Effector memory CD8-positive, alpha-beta T cell (primary cell): ENCODE measurements around the gene TCF7L1.
"Not testable (repeated sequence)": the region's sequence is repeated elsewhere in the genome, so short reads cannot be mapped to it uniquely, and the experiment has no call there.

Experiments used
- ATAC-seq: fragments of 150-1000 bp; cut with Tn5 transposase; replicated peaks from 2 replicates; pipeline ENCODE4 v1.10.0; 2021; ENCODE audit warnings: mild to moderate bottlenecking, moderate library complexity
- DNase-seq, 3 experiments: peaks; one replicate each; pipeline ENCODE4 v3.0.0; 2021
- H3K27ac Mint-ChIP-seq, 2 donors: one replicate each; pipeline ENCODE4 v1.8.0; 2022; ENCODE audit warnings: mild to moderate bottlenecking in 2 of 2, mixed read lengths in 2 of 2, moderate library complexity in 2 of 2
- H3K27me3 Mint-ChIP-seq, 2 donors: one replicate each; pipeline ENCODE4 v1.8.0; 2022; ENCODE audit warnings: mixed read lengths in 2 of 2
- H3K36me3 Mint-ChIP-seq: one replicate; pipeline ENCODE4 v1.8.0; 2022; ENCODE audit warnings: mild to moderate bottlenecking, moderate library complexity, mixed read lengths; ENCODE audit not compliant: insufficient read depth
- H3K4me1 Mint-ChIP-seq, 2 donors: one replicate each; pipeline ENCODE4 v1.8.0; 2022; ENCODE audit warnings: low read depth in 2 of 2, mixed read lengths in 2 of 2
- H3K4me3 Mint-ChIP-seq, 2 donors: one replicate each; pipeline ENCODE4 v1.8.0; 2022; ENCODE audit warnings: mild to moderate bottlenecking in 2 of 2, mixed read lengths in 2 of 2, moderate library complexity in 2 of 2
- H3K9me3 Mint-ChIP-seq, 2 donors: one replicate each; pipeline ENCODE4 v1.8.0; 2022; ENCODE audit warnings: mixed read lengths in 2 of 2

The TCF7L1 gene

DNA sequence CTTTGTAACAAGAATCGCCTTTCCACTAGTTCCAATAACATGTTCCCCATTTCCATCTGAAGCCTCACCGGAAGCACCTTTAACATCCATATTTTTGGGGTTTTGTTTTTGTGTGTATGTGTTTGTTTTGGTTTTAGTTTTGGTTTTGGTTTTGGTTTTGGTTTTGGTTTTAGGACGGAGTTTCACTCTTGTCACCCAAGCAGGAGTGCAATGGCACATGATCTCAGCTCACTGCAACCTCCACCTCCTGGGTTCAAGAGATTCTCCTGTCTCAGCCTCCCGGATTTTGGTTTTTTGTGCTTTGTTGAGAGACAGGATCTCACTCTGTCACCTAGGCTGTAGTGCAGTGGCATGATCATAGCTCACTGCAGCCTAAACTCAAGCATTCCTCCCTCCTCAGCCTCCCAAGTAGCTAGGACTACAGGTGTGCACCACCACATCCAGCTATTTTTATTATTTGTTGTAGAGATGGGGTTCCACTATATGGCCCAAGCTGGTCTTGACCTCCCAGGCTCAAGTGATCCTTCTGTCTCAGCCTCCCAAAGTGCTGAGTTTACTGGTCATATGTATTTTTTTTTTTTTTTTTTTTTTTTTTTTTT lies 158.3 kb downstream of the TCF7L1 start:
- Mint-ChIP-seq H3K27ac (peak overlapping the region; percentile 75 to 94), H3K4me3 (peak overlapping the region; percentile 39 to 50), H3K36me3 (peaks cover 7% of the 10 kb centered on the region), H3K9me3 (peaks cover 0 to 2% of the 10 kb centered on the region in 2 donors), H3K27me3 (no peaks in the 10 kb centered on the region), H3K4me1 (peaks cover 12 to 18% of the 10 kb centered on the region in 2 donors)
- DNase-seq, result peak in 1 of 3 experiments; percentile 19
- ATAC-seq, result peak; percentile 66

- no peak overlapping the region for H3K27ac Mint-ChIP-seq
- H3K36me3 Mint-ChIP-seq, result peaks cover 2% of the 10 kb centered on the region
- DNase-seq (no peak), ATAC-seq (no peak)
- peaks cover 0 to 2% of the 10 kb centered on the region in 2 donors for H3K4me1 Mint-ChIP-seq
- H3K9me3 Mint-ChIP-seq, result no peaks in the 10 kb centered on the region
- no peak overlapping the region for H3K4me3 Mint-ChIP-seq
- H3K27me3 Mint-ChIP-seq, result peaks cover 16 to 37% of the 10 kb centered on the region in 2 donors
Observed at GRCh38 chr2:85302121-85302520, 168.9 kb downstream of the TCF7L1 start.

DNA sequence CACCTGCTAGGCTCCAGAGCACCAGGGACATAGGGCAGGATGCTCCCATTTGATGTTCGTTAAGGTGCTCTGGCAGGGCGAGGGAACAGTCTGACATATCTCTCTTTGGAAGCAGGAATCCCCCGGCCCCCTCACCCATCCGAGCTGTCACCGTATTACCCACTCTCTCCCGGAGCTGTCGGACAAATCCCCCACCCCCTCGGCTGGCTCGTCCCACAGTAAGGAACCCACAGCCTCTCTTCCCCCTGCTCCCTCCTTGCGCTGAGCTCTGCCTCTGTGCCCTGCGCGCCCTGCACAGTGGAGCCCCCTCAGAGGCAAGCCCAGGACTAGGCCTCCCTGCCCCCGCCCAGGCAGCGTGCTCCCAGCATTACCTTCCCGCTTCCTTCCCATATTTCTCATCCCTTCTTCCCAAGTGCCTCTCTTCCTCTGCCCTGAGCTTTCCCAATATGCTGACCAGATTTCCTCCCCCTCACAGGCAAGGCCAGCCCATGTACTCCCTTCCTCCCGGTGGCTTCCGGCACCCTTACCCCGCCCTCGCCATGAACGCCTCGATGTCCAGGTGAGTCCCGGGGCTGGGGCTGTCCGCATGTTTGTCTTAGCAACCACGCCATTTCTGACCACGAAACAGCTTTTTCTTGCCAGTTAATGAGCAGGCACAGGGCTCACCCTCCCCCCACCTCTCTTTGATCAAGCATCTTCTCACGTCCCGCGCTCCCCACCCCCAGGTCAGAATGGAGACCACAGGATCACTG lies 170.8 kb downstream of the TCF7L1 start:
- H3K27ac Mint-ChIP-seq, result no peak overlapping the region
- H3K9me3 Mint-ChIP-seq, result no peaks in the 10 kb centered on the region
- no peak overlapping the region for H3K4me3 Mint-ChIP-seq
- peaks cover 16 to 37% of the 10 kb centered on the region in 2 donors for H3K27me3 Mint-ChIP-seq
- peaks cover 3% of the 10 kb centered on the region for H3K36me3 Mint-ChIP-seq
- peaks cover 7 to 12% of the 10 kb centered on the region in 2 donors for H3K4me1 Mint-ChIP-seq
- no peak for ATAC-seq
- no peak for DNase-seq

GRCh38 chr2:85307527-85307897 lies 174.3 kb downstream of the TCF7L1 start:
- DNase-seq (no peak), ATAC-seq (no peak)
- H3K4me3 Mint-ChIP-seq, result peak overlapping the region; percentile 69 to 81
- H3K9me3 Mint-ChIP-seq, result no peaks in the 10 kb centered on the region
- peaks cover 16 to 33% of the 10 kb centered on the region in 2 donors for H3K27me3 Mint-ChIP-seq
- H3K4me1 Mint-ChIP-seq, result peaks cover 21 to 23% of the 10 kb centered on the region in 2 donors
- peaks cover 16% of the 10 kb centered on the region for H3K36me3 Mint-ChIP-seq
- peak overlapping the region; percentile 68 to 78 for H3K27ac Mint-ChIP-seq

GRCh38 chr2:85308201-85308600 lies 175.0 kb downstream of the TCF7L1 start:
- Mint-ChIP-seq H3K9me3 (no peaks in the 10 kb centered on the region), H3K36me3 (peaks cover 22% of the 10 kb centered on the region), H3K4me1 (peaks cover 21 to 23% of the 10 kb centered on the region in 2 donors), H3K27me3 (peaks cover 16 to 26% of the 10 kb centered on the region in 2 donors), H3K27ac (peak overlapping the region in 1 of 2 donors; percentile 78), H3K4me3 (peak overlapping the region; percentile 79 to 85)
- no peak for DNase-seq
- ATAC-seq, result no peak

DNA sequence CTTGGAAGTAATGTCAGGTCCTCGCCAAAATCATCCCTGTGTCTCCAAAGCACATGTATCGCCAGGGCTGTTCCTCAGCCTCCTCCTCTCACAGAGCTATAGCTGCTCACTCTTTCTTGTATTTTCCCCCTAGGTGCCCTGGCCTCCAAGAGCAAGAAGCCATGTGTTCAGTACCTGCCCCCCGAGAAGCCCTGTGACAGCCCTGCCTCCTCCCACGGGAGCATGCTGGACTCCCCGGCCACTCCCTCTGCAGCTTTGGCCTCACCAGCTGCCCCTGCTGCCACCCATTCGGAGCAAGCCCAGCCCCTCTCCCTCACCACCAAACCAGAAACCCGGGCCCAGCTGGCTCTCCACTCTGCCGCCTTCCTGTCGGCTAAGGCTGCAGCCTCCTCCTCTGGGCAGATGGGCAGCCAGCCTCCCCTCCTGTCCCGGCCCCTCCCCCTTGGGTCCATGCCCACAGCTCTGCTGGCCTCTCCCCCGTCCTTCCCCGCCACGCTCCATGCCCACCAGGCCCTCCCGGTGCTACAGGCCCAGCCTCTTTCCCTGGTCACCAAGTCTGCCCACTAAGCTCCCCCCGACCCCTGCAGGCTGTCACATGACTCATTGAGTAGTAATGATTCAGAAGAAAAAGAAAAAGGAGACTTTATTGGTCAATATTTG lies 175.8 kb downstream of the TCF7L1 start:
- Mint-ChIP-seq H3K27ac (peak overlapping the region; percentile 78 to 90), H3K36me3 (peaks cover 28% of the 10 kb centered on the region), H3K27me3 (peaks cover 13 to 18% of the 10 kb centered on the region in 2 donors), H3K4me1 (peaks cover 21 to 28% of the 10 kb centered on the region in 2 donors), H3K4me3 (peak overlapping the region; percentile 79 to 85), H3K9me3 (no peaks in the 10 kb centered on the region)
- ATAC-seq (peak; percentile 23), DNase-seq (no peak)

GRCh38 chr2:85309699-85310321 lies 176.6 kb downstream of the TCF7L1 start:
- Mint-ChIP-seq H3K9me3 (no peaks in the 10 kb centered on the region), H3K27me3 (peaks cover 7 to 10% of the 10 kb centered on the region in 2 donors), H3K36me3 (peaks cover 35% of the 10 kb centered on the region), H3K4me1 (peaks cover 21 to 30% of the 10 kb centered on the region in 2 donors), H3K4me3 (peak overlapping the region; percentile 79 to 85), H3K27ac (peak overlapping the region; percentile 78 to 90)
- DNase-seq (no peak), ATAC-seq (peak; percentile 64)

GRCh38 chr2:85310330-85310729 lies 177.1 kb downstream of the TCF7L1 start:
- Mint-ChIP-seq H3K4me3 (peak overlapping the region; percentile 79 to 85), H3K27ac (peak overlapping the region; percentile 78 to 90), H3K9me3 (no peaks in the 10 kb centered on the region), H3K27me3 (peaks cover 3 to 5% of the 10 kb centered on the region in 2 donors), H3K4me1 (peaks cover 21 to 30% of the 10 kb centered on the region in 2 donors), H3K36me3 (peaks cover 36% of the 10 kb centered on the region)
- DNase-seq, result no peak
- no peak for ATAC-seq

GRCh38 chr2:85312404-85312803 lies 179.2 kb downstream of the TCF7L1 start:
- peak overlapping the region in 1 of 2 donors; percentile 38 for H3K27ac Mint-ChIP-seq
- ATAC-seq (no peak), DNase-seq (no peak)
- no peaks in the 10 kb centered on the region for H3K9me3 Mint-ChIP-seq
- no peaks in the 10 kb centered on the region for H3K27me3 Mint-ChIP-seq
- H3K36me3 Mint-ChIP-seq, result peaks cover 48% of the 10 kb centered on the region
- peaks cover 26 to 31% of the 10 kb centered on the region in 2 donors for H3K4me1 Mint-ChIP-seq
- H3K4me3 Mint-ChIP-seq, result no peak overlapping the region

DNA sequence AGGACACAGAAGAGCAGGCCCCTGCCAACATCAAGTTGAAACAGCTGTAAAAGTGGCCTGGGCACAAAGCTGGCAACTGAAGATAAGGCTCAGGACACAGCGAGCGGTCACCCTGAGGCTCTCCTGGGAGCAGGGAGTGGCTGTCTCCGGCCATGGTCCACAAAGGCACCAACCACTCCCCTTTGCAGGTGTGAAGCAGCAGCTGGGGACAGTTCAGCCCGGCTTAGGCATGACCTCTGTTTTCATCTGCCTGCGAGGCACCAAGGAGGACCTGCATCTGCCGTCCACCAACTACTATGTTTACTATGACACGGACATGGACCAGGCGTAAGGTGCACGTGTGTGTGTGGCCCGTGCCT lies 181.7 kb downstream of the TCF7L1 start:
- peaks cover 29 to 31% of the 10 kb centered on the region in 2 donors for H3K4me1 Mint-ChIP-seq
- no peak overlapping the region for H3K4me3 Mint-ChIP-seq
- H3K36me3 Mint-ChIP-seq, result peaks cover 65% of the 10 kb centered on the region
- no peak for DNase-seq
- H3K27me3 Mint-ChIP-seq, result no peaks in the 10 kb centered on the region
- peak overlapping the region in 1 of 2 donors; percentile 78 for H3K27ac Mint-ChIP-seq
- no peak for ATAC-seq
- H3K9me3 Mint-ChIP-seq, result no peaks in the 10 kb centered on the region

GRCh38 chr2:85315921-85316320 lies 182.7 kb downstream of the TCF7L1 start:
- DNase-seq, ATAC-seq, H3K9me3 Mint-ChIP-seq, H3K27me3 Mint-ChIP-seq, H3K4me3 Mint-ChIP-seq: not testable (repeated sequence)
- H3K4me1 Mint-ChIP-seq, result peaks cover 35% of the 10 kb centered on the region in 2 donors
- peaks cover 75% of the 10 kb centered on the region for H3K36me3 Mint-ChIP-seq
- peak overlapping the region in 1 of 2 donors; percentile 78 for H3K27ac Mint-ChIP-seq

DNA sequence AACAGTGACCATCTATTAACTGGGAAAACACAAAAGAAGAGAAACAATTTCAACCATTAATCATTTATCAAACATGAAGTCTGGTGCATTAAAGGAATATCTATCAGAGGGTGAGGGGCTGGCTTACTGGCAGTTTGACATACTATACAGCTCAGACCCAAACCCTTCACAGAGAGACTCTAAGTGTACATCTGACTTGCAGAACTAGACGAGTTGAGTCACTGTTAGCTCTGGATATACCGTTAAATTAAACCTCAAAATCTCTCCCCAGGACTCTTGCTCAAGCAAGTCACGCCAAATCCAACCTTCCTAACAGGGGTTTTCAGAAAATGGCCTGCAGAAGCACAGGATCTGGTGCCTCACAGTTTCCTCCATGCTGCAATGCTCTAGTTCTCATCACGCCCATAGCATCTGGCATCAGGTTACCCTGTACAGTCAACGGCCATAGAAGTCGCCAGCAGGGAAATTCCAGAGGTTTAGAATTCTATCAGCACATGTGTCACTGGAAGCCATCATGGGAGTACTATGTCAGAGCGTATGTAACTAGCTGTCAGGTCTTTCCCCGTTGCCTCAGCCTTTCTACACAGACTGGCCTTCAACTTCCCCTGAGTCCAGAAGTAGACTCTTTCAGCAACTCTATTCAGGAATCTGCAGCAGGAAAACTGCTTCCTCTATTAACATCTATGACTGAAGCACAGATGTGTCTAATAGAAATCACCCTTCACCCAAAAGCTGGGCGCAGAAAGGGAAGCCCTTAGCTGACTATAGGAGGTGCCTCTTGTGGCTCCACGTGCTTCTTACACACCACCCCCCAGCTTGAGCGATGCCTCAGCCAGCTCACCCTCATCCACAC lies 185.3 kb downstream of the TCF7L1 start:
- Mint-ChIP-seq H3K4me3 (peak overlapping the region; percentile 7 to 99), H3K27me3 (no peaks in the 10 kb centered on the region), H3K4me1 (peaks cover 50 to 58% of the 10 kb centered on the region in 2 donors), H3K36me3 (peaks cover 86% of the 10 kb centered on the region), H3K27ac (peak overlapping the region; percentile 81 to 93), H3K9me3 (no peaks in the 10 kb centered on the region)
- DNase-seq, result no peak
- peak; percentile 63 for ATAC-seq
